BLaER1 (cell line): ENCODE results near the gene RBPJ.

Experiments used
- H3K27ac ChIP-seq: shearing (Covaris generic); formaldehyde crosslinking; 2 replicates; pipeline ENCODE4 v1.8.1; 2022
- H3K27me3 ChIP-seq: shearing (Covaris generic); formaldehyde crosslinking; 2 replicates; pipeline ENCODE4 v1.8.1; 2022
- H3K36me3 ChIP-seq: shearing (Covaris generic); formaldehyde crosslinking; 2 replicates; pipeline ENCODE4 v1.8.1; 2022
- H3K4me1 ChIP-seq: shearing (Covaris generic); formaldehyde crosslinking; 2 replicates; pipeline ENCODE4 v1.8.1; 2022
- H3K4me2 ChIP-seq: shearing (Covaris generic); formaldehyde crosslinking; 2 replicates; pipeline ENCODE4 v1.8.1; 2022
- H3K4me3 ChIP-seq: shearing (Covaris generic); formaldehyde crosslinking; 2 replicates; pipeline ENCODE4 v1.8.1; 2022
- H3K9ac ChIP-seq: shearing (Covaris generic); formaldehyde crosslinking; 2 replicates; pipeline ENCODE4 v1.8.1; 2022
- H3K9me3 ChIP-seq: shearing (Covaris generic); formaldehyde crosslinking; 2 replicates; pipeline ENCODE4 v1.8.1; 2022
- H4K20me1 ChIP-seq: shearing (Covaris generic); formaldehyde crosslinking; 2 replicates; pipeline ENCODE4 v1.8.1; 2022
- Cebpa-rat ChIP-seq: shearing (Covaris generic); IDR thresholded peaks from 2 replicates; pipeline ENCODE4 v1.8.1; 2022

Gene RBPJ

GRCh38 chr4:26410385-26411293 is 89.8 kb downstream of the RBPJ start:
- no peaks in the 10 kb centered on the region for H3K4me1 ChIP-seq
- no peaks in the 10 kb centered on the region for H3K27me3 ChIP-seq
- H3K36me3 ChIP-seq, result peaks cover 81% of the 10 kb centered on the region
- H3K9ac ChIP-seq, result no peak overlapping the region
- no peak for TF ChIP-seq Cebpa-rat
- no peak overlapping the region for H3K4me3 ChIP-seq
- H4K20me1 ChIP-seq, result peaks cover 51% of the 10 kb centered on the region
- H3K4me2 ChIP-seq, result no peak overlapping the region
- H3K27ac ChIP-seq, result no peak overlapping the region
- peaks cover 13% of the 10 kb centered on the region for H3K9me3 ChIP-seq

- H3K4me2 ChIP-seq, result no peak overlapping the region
- TF ChIP-seq Cebpa-rat, result no peak
- no peak overlapping the region for H3K27ac ChIP-seq
- H3K27me3 ChIP-seq, result no peaks in the 10 kb centered on the region
- peaks cover 80% of the 10 kb centered on the region for H3K36me3 ChIP-seq
- H3K4me1 ChIP-seq, result no peaks in the 10 kb centered on the region
- peaks cover 51% of the 10 kb centered on the region for H4K20me1 ChIP-seq
- no peaks in the 10 kb centered on the region for H3K9me3 ChIP-seq
- no peak overlapping the region for H3K4me3 ChIP-seq
- no peak overlapping the region for H3K9ac ChIP-seq
These were observed 91.9 kb downstream of the RBPJ start for GRCh38 chr4:26412381-26413372.

- H4K20me1 ChIP-seq, result peaks cover 48% of the 10 kb centered on the region
- no peak overlapping the region for H3K4me2 ChIP-seq
- no peaks in the 10 kb centered on the region for H3K4me1 ChIP-seq
- TF ChIP-seq Cebpa-rat, result no peak
- no peaks in the 10 kb centered on the region for H3K27me3 ChIP-seq
- H3K36me3 ChIP-seq, result peaks cover 73% of the 10 kb centered on the region
- H3K9ac ChIP-seq, result no peak overlapping the region
- H3K4me3 ChIP-seq, result no peak overlapping the region
- H3K9me3 ChIP-seq, result no peaks in the 10 kb centered on the region
- H3K27ac ChIP-seq, result no peak overlapping the region
These were observed 92.8 kb downstream of the RBPJ start for GRCh38 chr4:26413582-26413981.

DNA sequence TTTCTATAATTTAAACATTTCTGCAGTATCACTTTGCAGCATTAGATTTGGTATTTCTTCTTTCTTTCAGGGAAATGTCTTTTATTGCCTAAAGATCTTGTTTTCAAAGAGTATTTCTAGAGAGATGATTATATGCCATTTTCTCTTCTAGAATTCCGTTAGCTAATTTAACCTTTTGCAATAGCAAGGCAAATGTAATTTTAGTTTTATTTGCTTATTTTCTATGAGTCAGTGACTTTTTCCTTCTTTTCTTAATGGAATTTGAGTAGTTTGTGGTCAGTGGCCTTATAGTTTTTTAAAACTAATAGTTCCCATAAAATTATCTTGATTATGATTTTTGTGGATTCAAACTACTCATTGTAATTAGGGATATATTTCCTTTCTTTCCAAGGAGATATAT is 97.3 kb downstream of the RBPJ start:
- Histone ChIP-seq H3K4me2 (no peak overlapping the region), H3K4me1 (no peaks in the 10 kb centered on the region), H3K9ac (no peak overlapping the region), H3K9me3 (no peaks in the 10 kb centered on the region), H3K36me3 (peaks cover 78% of the 10 kb centered on the region), H4K20me1 (peaks cover 15% of the 10 kb centered on the region; the same call in 1 of the 2 replicates), H3K27me3 (no peaks in the 10 kb centered on the region), H3K4me3 (no peak overlapping the region), H3K27ac (no peak overlapping the region)
- no peak for TF ChIP-seq Cebpa-rat

DNA sequence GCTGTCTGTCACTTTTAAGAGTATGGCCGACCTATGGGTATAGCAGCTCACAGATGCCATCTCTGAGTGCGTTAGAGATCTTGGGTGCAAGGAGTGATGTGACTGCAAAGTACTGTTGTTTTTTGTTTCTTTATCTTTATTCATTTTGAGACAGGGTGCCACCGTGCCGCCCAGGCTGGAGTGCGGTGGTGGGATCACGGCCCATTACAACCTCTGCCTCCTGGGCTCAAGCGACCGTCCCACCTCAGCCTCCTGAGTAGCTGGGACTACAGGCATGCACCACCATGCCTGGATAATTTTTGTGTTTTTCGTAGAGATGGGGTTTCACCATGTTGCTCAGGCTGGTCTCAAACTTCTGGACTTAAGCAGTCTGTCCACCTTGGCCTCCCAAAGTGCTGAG is 98.0 kb downstream of the RBPJ start:
- H3K27ac ChIP-seq, result no peak overlapping the region
- H3K36me3 ChIP-seq, result peaks cover 78% of the 10 kb centered on the region
- peaks cover 8% of the 10 kb centered on the region; the same call in 1 of the 2 replicates for H4K20me1 ChIP-seq
- no peak overlapping the region for H3K4me2 ChIP-seq
- no peak overlapping the region for H3K4me3 ChIP-seq
- H3K27me3 ChIP-seq, result no peaks in the 10 kb centered on the region
- no peak for TF ChIP-seq Cebpa-rat
- no peak overlapping the region for H3K9ac ChIP-seq
- no peaks in the 10 kb centered on the region for H3K4me1 ChIP-seq
- H3K9me3 ChIP-seq, result no peaks in the 10 kb centered on the region

- Histone ChIP-seq H3K4me3 (no peak overlapping the region), H3K4me1 (no peaks in the 10 kb centered on the region), H3K9ac (no peak overlapping the region), H3K36me3 (peaks cover 81% of the 10 kb centered on the region), H3K27ac (no peak overlapping the region), H4K20me1 (no peaks in the 10 kb centered on the region), H3K9me3 (no peaks in the 10 kb centered on the region), H3K27me3 (no peaks in the 10 kb centered on the region), H3K4me2 (no peak overlapping the region)
- no peak for TF ChIP-seq Cebpa-rat
These were observed 99.6 kb downstream of the RBPJ start for GRCh38 chr4:26420438-26420837.

- Histone ChIP-seq H3K4me1 (no peaks in the 10 kb centered on the region), H3K27ac (no peak overlapping the region), H3K4me3 (no peak overlapping the region), H3K27me3 (no peaks in the 10 kb centered on the region), H3K4me2 (no peak overlapping the region), H4K20me1 (no peaks in the 10 kb centered on the region), H3K36me3 (peaks cover 81% of the 10 kb centered on the region), H3K9ac (no peak overlapping the region), H3K9me3 (no peaks in the 10 kb centered on the region)
- no peak for TF ChIP-seq Cebpa-rat
These were observed 100.1 kb downstream of the RBPJ start for GRCh38 chr4:26420913-26421312.

GRCh38 chr4:26424153-26424552 is 103.3 kb downstream of the RBPJ start:
- H3K9ac ChIP-seq, result no peak overlapping the region
- H3K9me3 ChIP-seq, result no peaks in the 10 kb centered on the region
- H3K4me3 ChIP-seq, result no peak overlapping the region
- no peaks in the 10 kb centered on the region for H4K20me1 ChIP-seq
- no peaks in the 10 kb centered on the region for H3K27me3 ChIP-seq
- TF ChIP-seq Cebpa-rat, result no peak
- H3K36me3 ChIP-seq, result peaks cover 90% of the 10 kb centered on the region
- peaks cover 17% of the 10 kb centered on the region for H3K4me1 ChIP-seq
- no peak overlapping the region for H3K4me2 ChIP-seq
- no peak overlapping the region for H3K27ac ChIP-seq

DNA sequence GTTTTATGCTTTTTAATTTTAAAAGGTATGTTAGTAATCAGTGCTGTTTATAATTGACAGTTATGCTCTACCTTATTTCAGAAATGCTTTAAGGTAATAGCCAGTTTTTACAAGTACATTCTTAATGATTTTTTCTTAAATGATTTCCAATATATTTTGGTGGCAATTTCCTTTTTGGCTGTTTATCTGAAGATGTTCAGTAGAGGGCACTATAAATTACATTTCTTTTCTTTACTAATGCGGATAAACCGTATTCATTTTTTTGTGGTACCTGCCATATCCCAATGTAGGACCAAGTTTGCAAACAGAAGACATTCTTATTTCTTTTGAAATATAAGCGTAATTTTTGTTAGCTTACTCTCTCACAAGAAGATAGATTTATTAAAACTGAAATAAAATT is 104.0 kb downstream of the RBPJ start:
- no peaks in the 10 kb centered on the region for H4K20me1 ChIP-seq
- no peak overlapping the region for H3K4me2 ChIP-seq
- TF ChIP-seq Cebpa-rat, result no peak
- H3K9me3 ChIP-seq, result no peaks in the 10 kb centered on the region
- peaks cover 19% of the 10 kb centered on the region for H3K4me1 ChIP-seq
- no peak overlapping the region for H3K9ac ChIP-seq
- no peak overlapping the region for H3K4me3 ChIP-seq
- peaks cover 97% of the 10 kb centered on the region for H3K36me3 ChIP-seq
- no peak overlapping the region for H3K27ac ChIP-seq
- H3K27me3 ChIP-seq, result no peaks in the 10 kb centered on the region

DNA sequence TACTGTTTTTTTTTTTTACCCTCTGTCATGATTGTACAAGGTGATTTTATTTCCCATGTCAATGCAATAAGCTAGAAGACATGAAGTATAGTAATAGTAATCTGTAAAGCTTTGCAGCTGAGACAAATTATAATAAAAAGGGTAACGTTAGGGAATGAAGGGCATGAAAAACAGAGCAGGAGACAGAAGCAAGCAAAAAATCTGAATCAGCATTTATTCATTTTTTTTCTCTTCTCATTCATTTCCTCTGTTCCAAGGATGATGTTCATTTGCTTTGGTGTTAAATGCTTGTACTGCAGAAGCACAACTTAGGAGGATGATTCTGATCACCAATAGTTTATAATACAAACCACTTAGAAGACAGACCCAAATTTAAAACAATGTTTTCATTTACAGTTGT is 105.1 kb downstream of the RBPJ start:
- Histone ChIP-seq H3K27ac (no peak overlapping the region), H4K20me1 (no peaks in the 10 kb centered on the region), H3K9me3 (no peaks in the 10 kb centered on the region), H3K4me3 (no peak overlapping the region), H3K4me2 (no peak overlapping the region), H3K36me3 (peaks cover 100% of the 10 kb centered on the region), H3K9ac (no peak overlapping the region), H3K4me1 (peaks cover 19% of the 10 kb centered on the region), H3K27me3 (no peaks in the 10 kb centered on the region)
- TF ChIP-seq Cebpa-rat, result no peak
